Measurements from ENCODE around the gene PCID2. TPM values are rescaled to one million over a fixed set of nuclear protein-coding genes. Genes with fewer than 3 reads are reported as not detected.

Gene PCID2
- total RNA-seq, 1 donor from 2014 or later, result 41.5 TPM

DNA sequence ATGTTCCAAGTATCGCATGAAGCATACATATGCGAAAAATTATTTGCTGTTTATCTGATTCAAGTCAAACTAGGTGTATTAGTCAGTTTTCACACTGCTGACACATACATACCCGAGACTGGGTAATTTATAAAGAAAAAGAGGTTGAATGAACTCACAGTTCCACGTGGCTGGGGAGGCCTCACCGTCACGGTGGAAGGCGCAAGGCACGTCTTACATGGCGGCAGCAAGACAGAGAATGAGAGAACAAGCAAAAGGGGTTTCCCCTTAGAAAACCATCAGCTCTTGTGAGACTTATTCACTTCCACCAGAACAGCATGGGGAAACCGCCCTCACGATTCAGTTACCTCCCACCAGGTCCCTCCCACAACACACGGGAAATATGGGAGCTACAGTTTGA, 63.0 kb downstream of the PCID2 start:
- H3K36me3 ChIP-seq, result no peaks in the 10 kb centered on the region
- no peaks in the 10 kb centered on the region for H3K9me3 ChIP-seq
- no peaks in the 10 kb centered on the region for H3K4me1 ChIP-seq
- H3K27me3 ChIP-seq, result no peaks in the 10 kb centered on the region
- no peak overlapping the region for H3K27ac ChIP-seq
- intact Hi-C loops (cut with DNase I), result no loop called here
- H3K4me3 ChIP-seq, result no peak overlapping the region
- DNase-seq (no peak), ATAC-seq (no peak)
- TF ChIP-seq, protein P1, sequence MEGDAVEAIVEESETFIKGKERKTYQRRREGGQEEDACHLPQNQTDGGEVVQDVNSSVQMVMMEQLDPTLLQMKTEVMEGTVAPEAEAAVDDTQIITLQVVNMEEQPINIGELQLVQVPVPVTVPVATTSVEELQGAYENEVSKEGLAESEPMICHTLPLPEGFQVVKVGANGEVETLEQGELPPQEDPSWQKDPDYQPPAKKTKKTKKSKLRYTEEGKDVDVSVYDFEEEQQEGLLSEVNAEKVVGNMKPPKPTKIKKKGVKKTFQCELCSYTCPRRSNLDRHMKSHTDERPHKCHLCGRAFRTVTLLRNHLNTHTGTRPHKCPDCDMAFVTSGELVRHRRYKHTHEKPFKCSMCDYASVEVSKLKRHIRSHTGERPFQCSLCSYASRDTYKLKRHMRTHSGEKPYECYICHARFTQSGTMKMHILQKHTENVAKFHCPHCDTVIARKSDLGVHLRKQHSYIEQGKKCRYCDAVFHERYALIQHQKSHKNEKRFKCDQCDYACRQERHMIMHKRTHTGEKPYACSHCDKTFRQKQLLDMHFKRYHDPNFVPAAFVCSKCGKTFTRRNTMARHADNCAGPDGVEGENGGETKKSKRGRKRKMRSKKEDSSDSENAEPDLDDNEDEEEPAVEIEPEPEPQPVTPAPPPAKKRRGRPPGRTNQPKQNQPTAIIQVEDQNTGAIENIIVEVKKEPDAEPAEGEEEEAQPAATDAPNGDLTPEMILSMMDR (IDR thresholded peaks at IDR 0.05), result no peak

DNA sequence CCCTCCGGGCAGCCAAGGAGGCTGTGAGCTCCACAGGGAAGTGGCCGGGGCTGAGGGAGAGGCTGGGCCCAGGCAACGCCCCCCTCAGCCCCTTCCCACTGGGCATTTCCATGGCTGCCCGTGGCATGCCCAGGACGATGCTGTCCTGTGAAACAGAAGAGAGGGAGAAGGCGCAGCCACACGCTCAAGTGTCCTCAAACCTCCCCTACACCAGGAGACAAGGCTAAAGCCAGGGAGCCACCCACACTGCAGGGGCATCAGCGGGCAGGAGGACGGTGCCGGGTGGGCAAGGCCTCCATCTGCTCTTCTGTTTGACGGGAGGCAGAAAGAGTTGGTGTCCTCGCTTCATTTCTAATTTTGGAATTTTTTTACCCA, 64.2 kb downstream of the PCID2 start:
- Histone ChIP-seq H3K36me3 (no peaks in the 10 kb centered on the region), H3K4me1 (no peaks in the 10 kb centered on the region), H3K4me3 (no peak overlapping the region), H3K27ac (no peak overlapping the region), H3K27me3 (no peaks in the 10 kb centered on the region), H3K9me3 (no peaks in the 10 kb centered on the region)
- peak; percentile 8 for ATAC-seq
- no peak for DNase-seq
- TF ChIP-seq, protein P1 (IDR thresholded peaks at IDR 0.05), result no peak
- intact Hi-C loops (cut with DNase I), result no loop called here

DNA sequence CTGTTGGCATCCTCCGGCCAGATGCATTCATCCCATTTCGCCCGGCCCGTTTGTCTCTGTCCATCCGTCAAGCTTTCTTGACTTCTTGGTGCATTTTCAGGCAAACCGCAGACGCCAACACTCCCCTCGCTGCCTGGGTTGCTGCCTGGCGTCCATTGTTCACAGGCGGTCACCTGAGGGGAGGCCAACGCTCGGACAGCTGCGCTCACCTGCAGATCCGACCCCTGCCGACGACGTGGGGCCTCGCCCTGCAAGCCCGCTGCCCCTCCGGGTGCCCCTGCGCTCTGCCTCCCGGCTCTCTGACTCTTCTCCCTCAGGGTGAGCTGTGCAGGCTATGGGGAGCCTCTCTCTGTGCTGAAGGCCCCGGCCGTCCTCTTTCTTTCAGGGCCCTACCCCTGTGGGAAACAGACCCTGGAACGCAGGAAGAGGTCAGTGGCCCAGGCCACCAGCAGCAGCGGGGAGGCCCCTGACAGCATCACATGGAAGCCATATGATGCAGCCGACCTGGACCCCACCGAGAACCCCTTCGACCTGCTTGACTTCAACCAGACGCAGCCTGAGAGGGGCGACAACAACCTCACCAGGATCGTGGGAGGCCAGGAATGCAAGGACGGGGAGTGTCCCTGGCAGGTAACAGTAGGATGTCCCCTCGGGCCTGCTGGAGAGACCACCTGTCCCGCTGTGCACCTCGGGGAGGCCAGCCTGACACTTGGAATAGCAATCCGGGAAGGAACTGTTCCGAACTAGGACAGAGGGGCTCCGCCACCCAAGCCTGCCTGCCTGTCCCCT, 64.8 kb downstream of the PCID2 start:
- TF ChIP-seq, protein P1 (IDR thresholded peaks at IDR 0.05), result no peak
- intact Hi-C loops (cut with DNase I), result no loop called here
- no peak for ATAC-seq

DNA sequence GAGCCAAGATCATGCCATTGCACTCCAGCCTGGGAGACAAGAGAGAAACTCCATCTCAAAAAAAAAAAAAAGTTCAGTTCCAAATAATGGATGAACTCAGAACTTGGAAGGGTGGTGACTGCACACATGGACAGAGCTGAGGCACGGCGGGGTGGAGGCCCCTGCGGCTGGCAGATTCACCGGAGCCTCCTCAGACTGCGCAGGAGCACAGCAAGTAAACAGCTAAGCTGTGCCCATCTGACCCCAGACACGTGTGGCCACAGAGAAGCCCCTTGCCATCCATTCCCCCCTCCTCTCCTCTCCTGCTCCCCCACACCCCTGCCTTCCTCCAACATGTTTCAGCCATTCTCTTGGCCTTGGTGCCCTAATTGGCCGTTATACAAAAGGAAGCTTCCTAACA, 65.6 kb downstream of the PCID2 start:
- intact Hi-C loops (cut with DNase I), result no loop called here
- H3K27ac ChIP-seq, result no peak overlapping the region
- H3K4me1 ChIP-seq, result no peaks in the 10 kb centered on the region
- H3K36me3 ChIP-seq, result no peaks in the 10 kb centered on the region
- DNase-seq (no peak), ATAC-seq (no peak)
- TF ChIP-seq, protein P1 (IDR thresholded peaks at IDR 0.05), result no peak
- no peak overlapping the region for H3K4me3 ChIP-seq
- no peaks in the 10 kb centered on the region for H3K9me3 ChIP-seq
- H3K27me3 ChIP-seq, result no peaks in the 10 kb centered on the region

More for the DNA sequence above, 64.8 kb downstream of the PCID2 start:
- H3K9me3 ChIP-seq, result no peaks in the 10 kb centered on the region
- H3K27ac ChIP-seq, result no peak overlapping the region
- H3K27me3 ChIP-seq, result no peaks in the 10 kb centered on the region
- H3K36me3 ChIP-seq, result no peaks in the 10 kb centered on the region
- no peaks in the 10 kb centered on the region for H3K4me1 ChIP-seq
- no peak overlapping the region for H3K4me3 ChIP-seq
- no peak for DNase-seq

DNA sequence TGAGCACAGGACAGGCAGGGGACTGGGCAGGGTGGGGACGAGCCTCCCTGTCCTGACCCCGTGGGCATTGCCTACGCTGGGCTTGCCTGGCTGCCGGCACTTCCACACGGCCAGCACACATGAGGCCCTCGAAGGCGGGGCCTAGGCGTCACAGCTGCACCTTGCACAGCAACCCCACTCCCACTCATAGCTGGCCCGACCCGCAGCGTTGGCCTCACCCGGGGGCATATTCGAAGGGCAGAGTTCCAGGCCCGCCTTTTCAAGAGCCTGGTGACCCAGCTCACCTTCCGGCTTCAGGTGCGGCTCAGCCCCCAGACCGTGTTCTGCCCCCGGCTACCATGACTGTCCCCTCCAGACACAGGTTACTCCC, 66.9 kb downstream of the PCID2 start:
- no peak for DNase-seq
- Histone ChIP-seq H3K9me3 (no peaks in the 10 kb centered on the region), H3K4me3 (no peak overlapping the region), H3K27me3 (no peaks in the 10 kb centered on the region), H3K36me3 (no peaks in the 10 kb centered on the region), H3K4me1 (no peaks in the 10 kb centered on the region), H3K27ac (no peak overlapping the region)
- ATAC-seq, result no peak
- intact Hi-C loops (cut with DNase I), result no loop called here
- TF ChIP-seq, protein P1 (IDR thresholded peaks at IDR 0.05), result no peak

Data from upper lobe of right lung (tissue), 1 donor.